ENCODE data around the gene CSRP2. TPM values are rescaled to one million over a fixed set of nuclear protein-coding genes. Genes with fewer than 3 reads are reported as not detected.
A peak's percentile ranks its signal among the peaks of the same experiment; 100 is the strongest.

Gene CSRP2
- total RNA-seq, 1 experiment from 2014 or later = 158 TPM

DNA sequence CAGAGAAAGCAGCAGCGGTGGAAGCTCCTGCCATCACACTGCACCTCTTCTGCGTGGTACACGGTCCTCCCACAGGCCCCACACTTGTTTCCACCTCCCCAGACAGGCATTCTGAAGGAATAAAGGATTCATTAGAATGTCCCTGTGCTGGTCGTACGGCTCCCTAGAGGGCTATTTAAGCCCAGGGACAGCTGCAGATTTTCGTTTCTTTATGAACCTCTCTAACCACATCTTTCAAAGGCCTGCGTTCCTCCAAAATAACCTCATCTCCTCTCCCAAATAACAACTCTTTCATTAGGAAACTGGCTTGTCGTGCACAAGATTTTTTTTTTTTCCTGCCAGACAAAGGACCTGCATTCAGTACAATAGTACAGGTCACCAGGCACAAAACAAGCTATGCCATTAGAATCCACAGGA is 12.7 kb downstream of the CSRP2 start:
- H3K4me2 ChIP-seq (ENCODE audit: insufficient read depth, insufficient read length, low read length) = no peak overlapping the region

More for the DNA sequence above, 12.7 kb downstream of the CSRP2 start:
- Histone ChIP-seq H3K79me1 (ENCODE audit: insufficient read depth, low read depth, low read length, poor library complexity, severe bottlenecking) (peaks cover 3% of the 10 kb centered on the region), H4K20me1 (ENCODE audit: control insufficient read depth, insufficient read depth, insufficient read length) (no peaks in the 10 kb centered on the region), H4K5ac (ENCODE audit: insufficient read length, low read depth, low read length) (no peak overlapping the region), H3K56ac (ENCODE audit: insufficient read length, low read depth, low read length) (no peak overlapping the region), H3K14ac (ENCODE audit: insufficient read depth, low read length) (no peak overlapping the region), H3K18ac (ENCODE audit: insufficient read length, low read depth, low read length) (no peak overlapping the region), H2AK5ac (ENCODE audit: insufficient read length, low read length) (no peak overlapping the region), H4K91ac (ENCODE audit: insufficient read length, low read depth, low read length) (no peak overlapping the region), H2BK12ac (ENCODE audit: insufficient read length, low read depth, low read length) (no peak overlapping the region), H3K9me3 (ENCODE audit: control insufficient read depth, low read depth, low read length) (no peaks in the 10 kb centered on the region), H2AFZ (ENCODE audit: low read length) (no peak overlapping the region), H3K9ac (ENCODE audit: extremely low read depth, insufficient read length, low read length) (no peak overlapping the region), H3K4ac (ENCODE audit: low read depth, low read length) (no peak overlapping the region), H3K27ac (ENCODE audit: insufficient read length, low read depth, low read length) (no peak overlapping the region), H3K4me1 (ENCODE audit: insufficient read depth, low read length) (peaks cover 10% of the 10 kb centered on the region; the same call in 1 of the 2 replicates), H2BK20ac (ENCODE audit: low read depth, low read length, poor library complexity, severe bottlenecking) (no peak overlapping the region), H2BK15ac (ENCODE audit: low read depth, low read length) (no peak overlapping the region), H3K27me3 (ENCODE audit: insufficient read depth, low read length) (no peaks in the 10 kb centered on the region), H2BK120ac (ENCODE audit: low read depth, low read length, poor library complexity, severe bottlenecking) (no peak overlapping the region), H3K79me2 (ENCODE audit: insufficient read depth, low read length) (peaks cover 6% of the 10 kb centered on the region; the same call in 1 of the 2 replicates), H2BK5ac (ENCODE audit: insufficient read length, low read length) (no peak overlapping the region), H3K23ac (ENCODE audit: insufficient read length, low read depth, low read length) (no peak overlapping the region), H4K8ac (replicated peaks; ENCODE audit: insufficient read length, low read depth, low read length) (no peak overlapping the region), H3K23me2 (ENCODE audit: insufficient read length, low read depth, low read length, poor library complexity, severe bottlenecking) (no peaks in the 10 kb centered on the region), H3T11ph (ENCODE audit: low read length) (no peak overlapping the region)
- WGBS (ENCODE audit: extremely low coverage, insufficient read length, low lambda C conversion rate) = 100% methylated on average over 1 of the region's 8 CpGs
- Mint-ChIP-seq H3K4me1 (peaks cover 41 to 44% of the 10 kb centered on the region in 2 experiments), H3K9me3 (no peaks in the 10 kb centered on the region), H3K36me3 (ENCODE audit: insufficient read depth in 1 of 3, low read depth in 3 of 3) (peaks cover 28 to 50% (median 50%) of the 10 kb centered on the region in 3 experiments; a peak in 6 of 7 replicates), H3K27me3 (ENCODE audit: low read depth) (no peaks in the 10 kb centered on the region), H3K27ac (peak overlapping the region in 2 of 3 experiments; percentile 45 to 71; a peak in 4 of 7 replicates), H3K4me3 (no peak overlapping the region)
- TF ChIP-seq, protein P1, sequence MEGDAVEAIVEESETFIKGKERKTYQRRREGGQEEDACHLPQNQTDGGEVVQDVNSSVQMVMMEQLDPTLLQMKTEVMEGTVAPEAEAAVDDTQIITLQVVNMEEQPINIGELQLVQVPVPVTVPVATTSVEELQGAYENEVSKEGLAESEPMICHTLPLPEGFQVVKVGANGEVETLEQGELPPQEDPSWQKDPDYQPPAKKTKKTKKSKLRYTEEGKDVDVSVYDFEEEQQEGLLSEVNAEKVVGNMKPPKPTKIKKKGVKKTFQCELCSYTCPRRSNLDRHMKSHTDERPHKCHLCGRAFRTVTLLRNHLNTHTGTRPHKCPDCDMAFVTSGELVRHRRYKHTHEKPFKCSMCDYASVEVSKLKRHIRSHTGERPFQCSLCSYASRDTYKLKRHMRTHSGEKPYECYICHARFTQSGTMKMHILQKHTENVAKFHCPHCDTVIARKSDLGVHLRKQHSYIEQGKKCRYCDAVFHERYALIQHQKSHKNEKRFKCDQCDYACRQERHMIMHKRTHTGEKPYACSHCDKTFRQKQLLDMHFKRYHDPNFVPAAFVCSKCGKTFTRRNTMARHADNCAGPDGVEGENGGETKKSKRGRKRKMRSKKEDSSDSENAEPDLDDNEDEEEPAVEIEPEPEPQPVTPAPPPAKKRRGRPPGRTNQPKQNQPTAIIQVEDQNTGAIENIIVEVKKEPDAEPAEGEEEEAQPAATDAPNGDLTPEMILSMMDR (conservative IDR thresholded peaks at IDR 0.05) = no peak
- DNase-seq = no peak

Measured in H9 (cell line).